RCC 7860 (cell line): ENCODE data around the gene HOXC11.
A peak's percentile ranks its signal among the peaks of the same experiment; 100 is the strongest.

Experiments
- DNase-seq: peaks from one replicate; pipeline ENCODE4 v3.0.0-alpha.2; 2015; ENCODE audit warnings: low spot score
- FAIRE-seq: peaks from 2 replicates; lab custom pipeline; 2012; peaks lifted over from hg19 to GRCh38; lab: Jason Lieb, UNC

Gene HOXC11

DNA sequence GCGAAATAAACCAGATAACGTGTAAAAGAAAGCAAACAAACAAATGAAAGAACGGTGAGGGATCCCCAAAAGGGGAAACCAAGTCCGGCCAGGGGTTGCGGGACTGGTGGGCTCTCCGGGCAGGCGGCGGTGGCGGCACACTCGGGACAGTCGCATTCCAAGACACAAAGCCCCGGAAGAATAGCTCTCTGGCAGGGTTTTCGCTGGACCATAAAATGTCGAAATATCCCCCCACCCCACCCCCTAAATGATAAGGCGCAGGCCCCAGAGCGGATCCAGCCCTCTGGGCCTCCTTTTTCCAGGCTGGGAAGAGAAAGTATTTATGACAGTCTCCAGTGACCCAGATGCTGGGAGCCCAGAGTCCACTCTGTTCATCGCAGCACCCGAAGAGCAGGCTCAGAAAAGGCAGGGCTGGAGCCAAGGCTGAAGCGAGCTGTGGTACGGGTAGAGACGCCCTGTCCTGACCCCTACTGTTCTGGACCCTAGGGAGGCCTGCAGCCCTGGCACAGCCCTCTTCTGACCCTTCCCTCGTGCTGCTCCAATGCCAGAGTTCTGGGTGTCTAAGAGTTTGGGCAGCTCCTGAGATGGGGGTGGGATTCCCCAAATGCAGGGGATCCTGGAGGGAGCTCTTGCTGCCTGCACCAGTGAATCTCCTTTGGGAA is 33.8 kb downstream of the HOXC11 start:
- no peak for FAIRE-seq
- DNase-seq = no peak

DNA sequence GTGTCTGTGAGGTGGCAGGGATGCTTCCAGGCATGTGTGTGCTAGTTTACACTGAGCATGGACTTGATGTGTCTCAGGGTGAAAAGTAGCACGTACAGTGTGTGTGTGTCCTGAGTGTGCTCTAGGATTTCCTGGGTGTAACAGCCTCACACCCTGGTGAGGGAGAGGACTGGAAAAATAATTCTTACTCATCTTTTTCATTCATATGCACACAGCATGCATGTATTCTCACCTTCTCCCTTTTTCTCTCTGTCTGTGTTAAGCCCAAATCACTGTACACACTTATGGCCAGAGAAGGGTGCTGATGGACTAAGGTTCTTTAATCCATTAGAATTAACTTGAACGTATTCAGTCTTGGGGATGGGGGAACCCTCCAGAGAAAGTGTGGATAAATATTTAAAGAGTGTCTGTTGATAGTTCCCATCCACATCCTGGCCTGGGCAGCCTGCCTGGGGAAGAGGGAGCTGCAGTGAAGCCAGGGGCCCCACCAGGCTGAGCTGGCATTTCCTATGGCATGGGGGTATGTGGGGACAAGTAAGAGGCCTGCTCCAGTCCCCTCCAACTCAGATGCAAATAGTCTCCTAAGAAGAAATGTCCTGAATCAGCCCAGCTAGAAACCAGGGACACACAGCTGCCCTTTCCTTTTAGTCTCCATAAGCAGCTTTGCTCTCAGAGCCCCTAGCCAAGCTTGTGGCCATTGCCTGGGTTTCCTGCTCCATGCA is 34.8 kb downstream of the HOXC11 start:
- DNase-seq = no peak
- no peak for FAIRE-seq

DNA sequence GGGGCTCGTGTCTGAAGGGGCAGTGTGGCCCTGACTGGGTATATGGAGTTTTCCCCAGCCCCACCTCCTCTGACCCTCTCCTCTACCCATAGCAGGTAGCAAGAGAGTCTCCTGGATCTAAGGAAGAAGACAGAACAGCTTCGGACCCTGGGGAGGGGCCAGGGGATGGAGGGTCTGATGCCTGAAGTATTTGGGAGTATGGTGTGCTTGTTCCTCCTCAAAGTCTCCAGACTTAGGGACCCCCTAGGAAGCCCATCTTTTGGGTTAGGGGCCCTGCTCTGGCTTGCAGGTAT is 35.3 kb downstream of the HOXC11 start:
- DNase-seq (no peak), FAIRE-seq (no peak)

- DNase-seq (no peak), FAIRE-seq (no peak)
These were observed 36.5 kb downstream of the HOXC11 start for GRCh38 chr12:54009171-54010052.

DNA sequence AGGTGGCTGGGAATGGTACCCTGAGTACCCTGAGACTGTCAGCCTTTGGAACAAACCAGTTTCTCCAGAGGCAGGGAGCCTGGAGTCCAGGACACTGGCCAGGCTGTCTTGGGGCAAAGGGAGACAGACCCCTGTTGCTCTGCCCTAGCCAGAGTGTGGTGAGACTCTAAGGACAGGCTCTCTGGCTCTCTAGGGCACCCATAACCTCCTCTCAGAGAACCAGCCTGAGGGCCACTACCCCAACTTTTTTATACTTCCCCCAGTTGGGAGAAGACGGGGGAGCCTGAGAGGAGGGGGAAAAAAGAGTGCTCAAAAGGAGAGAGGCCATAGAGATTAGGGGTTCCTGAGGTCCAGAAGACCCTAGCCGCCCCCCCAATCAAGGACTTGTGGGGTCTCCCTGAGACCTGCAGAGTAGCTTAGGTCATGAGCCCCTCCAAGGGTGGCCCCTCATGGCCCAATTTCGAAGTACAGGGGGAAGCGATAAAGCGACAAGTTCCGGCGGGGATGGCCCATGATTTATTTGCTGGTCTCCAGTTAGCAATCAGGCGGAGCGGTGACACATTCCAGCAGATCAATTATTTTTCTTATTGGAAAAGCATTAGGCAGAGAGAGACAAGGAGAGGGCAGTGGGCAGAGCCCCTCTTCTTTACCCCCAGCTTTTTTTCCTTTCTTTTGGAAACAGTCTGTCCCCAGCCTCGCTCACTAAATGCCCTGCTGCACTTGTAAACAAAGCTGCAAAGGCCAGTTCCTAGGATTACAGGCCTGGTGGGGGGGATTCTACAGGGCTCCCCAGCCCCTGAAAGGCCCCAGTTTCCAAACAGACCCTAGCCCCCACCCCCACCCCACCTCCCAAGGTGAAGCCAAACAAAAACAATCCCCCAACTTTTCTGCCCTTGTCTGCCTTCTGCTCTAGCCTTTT is 37.4 kb downstream of the HOXC11 start:
- FAIRE-seq (no peak), DNase-seq (no peak)

DNA sequence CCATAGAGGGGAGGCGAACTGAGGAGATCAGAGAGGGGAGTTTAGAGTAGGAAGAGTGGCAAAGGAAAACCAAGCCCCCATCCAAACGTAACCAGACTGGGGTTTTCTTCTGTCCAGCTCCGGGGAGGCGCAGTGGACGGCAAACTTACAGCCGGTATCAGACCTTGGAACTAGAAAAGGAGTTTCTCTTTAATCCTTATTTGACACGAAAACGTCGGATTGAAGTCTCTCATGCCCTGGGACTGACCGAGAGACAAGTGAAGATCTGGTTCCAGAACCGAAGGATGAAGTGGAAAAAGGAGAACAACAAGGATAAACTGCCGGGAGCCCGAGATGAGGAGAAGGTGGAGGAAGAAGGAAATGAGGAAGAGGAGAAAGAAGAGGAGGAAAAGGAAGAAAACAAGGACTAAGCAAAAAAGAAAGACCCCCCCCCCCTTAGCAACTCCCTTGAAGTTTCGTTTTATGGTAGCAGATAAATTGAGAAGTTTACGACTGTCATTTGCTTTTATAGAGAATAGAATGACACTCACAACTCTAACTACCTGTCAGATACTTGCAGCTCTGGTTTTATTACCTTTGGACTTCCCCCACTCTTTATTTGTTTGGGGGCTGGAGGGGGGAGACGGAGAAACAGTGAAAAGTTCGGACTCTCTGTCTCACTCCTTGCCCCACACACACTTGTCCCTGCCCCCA is 38.2 kb downstream of the HOXC11 start:
- DNase-seq (no peak), FAIRE-seq (no peak)

- FAIRE-seq (no peak), DNase-seq (no peak)
These were observed 39.0 kb downstream of the HOXC11 start for GRCh38 chr12:54011665-54012532.

GRCh38 chr12:54012631-54013409 is 39.9 kb downstream of the HOXC11 start:
- FAIRE-seq (no peak), DNase-seq (no peak)

DNA sequence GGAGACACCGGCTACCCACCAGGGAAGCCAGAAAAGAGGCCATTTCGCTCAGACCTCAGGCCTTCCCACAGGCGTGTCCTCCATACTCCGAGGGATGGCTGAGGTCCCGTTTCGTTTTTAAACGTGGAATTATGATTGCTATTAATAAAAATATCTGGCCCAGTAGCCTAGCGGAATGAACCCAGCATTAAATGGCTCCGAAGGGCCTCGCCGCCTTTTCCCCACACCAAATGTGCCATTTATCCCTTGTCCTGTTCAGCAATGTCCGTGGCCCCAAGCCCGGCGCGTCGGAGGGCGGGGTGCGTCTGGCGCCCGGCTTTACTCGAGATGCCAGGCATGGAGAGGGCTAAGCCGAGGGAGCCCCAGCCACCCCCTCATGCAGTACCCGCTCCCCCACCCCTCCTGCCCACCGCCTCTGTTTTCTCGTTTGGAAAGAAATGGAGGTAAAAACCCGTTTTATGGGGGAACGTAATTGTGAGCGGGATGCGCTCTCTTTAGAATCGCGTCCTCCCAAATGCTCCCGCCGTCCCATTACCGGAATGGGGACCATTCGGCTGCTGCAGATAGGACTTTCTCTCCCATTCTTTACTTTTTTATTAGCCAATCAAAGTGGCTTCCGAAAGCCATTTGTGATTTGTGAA is 41.6 kb downstream of the HOXC11 start:
- FAIRE-seq = no peak
- no peak for DNase-seq

DNA sequence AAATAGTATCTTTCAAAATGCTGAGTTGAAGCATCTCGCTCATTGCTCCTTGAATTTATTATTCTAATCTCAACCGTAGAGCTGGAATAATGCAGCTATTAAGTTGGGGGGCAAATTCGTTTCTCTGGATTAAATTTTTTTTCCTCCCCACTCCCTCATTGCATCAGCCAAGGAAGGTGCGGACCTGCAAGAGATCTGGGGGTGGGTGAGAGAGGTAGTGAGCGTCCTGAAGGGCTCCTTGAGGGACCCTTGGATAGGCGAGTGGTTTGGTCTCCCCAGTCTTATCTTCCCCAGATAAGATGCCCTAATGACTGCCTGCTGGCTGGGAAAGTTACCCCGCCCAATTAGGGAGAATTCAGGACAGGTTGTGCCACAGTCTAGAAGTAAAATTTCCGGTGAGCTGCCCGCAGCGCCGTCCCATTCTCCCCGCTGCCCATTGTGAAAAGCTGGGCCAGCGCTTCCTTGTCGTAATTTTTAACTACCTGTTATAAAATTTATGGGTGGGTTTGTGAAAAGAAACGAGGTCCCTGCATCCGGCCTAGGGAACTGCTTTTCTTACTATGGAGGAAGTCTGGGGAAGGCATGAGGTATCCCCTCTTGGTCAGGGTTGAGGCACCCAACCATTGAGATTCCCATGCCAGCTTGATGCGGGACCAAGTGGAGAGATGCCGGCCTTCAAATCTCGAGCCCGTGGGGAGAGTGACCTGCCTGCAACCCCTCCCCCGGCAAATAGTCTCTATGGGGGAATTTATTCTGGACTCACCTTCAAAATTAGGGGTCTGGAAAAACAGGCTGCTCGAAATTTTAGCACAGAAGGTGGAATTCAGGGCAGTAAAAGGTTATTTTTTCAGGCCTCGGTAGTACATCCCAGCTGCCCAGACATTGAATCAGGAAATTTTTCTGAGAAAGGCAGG is 42.3 kb downstream of the HOXC11 start:
- no peak for DNase-seq
- FAIRE-seq = no peak

DNA sequence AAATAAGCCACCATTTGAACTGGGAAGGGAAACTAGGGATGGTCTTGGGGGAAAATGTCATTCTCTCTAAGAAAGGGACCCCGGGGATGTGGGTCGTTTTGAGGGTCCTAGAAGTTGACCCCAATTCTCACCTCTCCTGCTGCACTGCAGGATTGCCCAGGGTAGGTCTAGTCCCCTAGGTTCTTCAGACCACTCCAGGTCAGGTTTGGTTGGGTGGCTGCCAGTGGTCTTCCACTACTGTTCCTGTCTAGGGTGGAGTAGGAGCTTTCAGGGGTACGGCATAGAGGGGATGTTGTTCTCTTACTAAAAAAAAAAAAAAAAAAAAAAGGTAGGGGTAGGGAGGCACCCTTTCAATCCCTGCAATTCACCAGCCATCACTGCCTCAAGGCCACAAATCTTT is 43.1 kb downstream of the HOXC11 start:
- no peak for FAIRE-seq

DNA sequence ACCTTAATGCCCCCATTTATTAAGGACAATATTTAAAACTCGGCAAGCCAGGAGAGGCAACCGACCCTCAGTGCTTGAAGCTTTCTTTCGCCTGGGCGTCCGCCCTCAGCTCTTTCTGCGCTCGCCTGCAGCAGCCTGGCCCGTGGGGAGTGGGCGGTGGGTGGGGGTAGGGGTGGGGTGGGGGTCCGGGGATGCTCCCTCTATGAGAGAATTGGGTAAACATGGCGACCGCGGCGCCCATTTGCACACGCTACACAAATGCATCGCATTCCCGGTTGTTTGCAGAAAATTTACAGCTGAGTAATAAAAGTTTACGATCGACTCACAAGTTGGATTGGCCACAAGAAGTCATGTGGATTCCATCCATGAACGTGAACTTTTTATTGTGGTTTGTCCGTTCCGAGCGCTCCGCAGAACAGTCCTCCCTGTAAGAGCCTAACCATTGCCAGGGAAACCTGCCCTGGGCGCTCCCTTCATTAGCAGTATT is 43.6 kb downstream of the HOXC11 start:
- FAIRE-seq (peak; percentile 70), DNase-seq (peak; percentile 68)

More for the DNA sequence above, 43.1 kb downstream of the HOXC11 start:
- no peak for DNase-seq

DNA sequence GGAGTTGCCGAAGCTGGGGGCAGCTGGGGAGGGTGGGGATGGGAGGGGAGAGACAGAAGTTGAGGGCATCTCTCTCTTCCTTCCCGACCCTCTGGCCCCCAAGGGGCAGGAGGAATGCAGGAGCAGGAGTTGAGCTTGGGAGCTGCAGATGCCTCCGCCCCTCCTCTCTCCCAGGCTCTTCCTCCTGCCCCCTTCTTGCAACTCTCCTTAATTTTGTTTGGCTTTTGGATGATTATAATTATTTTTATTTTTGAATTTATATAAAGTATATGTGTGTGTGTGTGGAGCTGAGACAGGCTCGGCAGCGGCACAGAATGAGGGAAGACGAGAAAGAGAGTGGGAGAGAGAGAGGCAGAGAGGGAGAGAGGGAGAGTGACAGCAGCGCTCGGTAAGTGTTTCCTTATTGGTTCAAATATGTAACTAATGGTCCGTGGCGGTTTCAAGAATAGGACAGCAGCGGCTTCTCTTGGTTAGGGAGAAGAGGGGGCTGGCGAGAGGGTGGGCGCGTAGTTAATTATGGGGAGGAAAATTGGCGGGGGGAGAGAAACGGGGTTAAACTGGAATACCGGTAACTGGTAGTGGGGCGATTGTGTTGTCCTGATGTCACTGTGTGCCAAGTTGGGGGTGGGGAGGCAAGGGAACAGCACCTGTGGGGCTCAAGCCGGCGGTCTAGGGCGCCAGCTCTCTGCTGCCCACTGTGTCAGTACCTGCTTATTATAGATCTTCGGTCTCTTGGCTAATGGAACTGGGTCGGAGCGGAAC is 44.3 kb downstream of the HOXC11 start:
- DNase-seq = peak; percentile 50
- FAIRE-seq = no peak

GRCh38 chr12:54017878-54018467 is 45.0 kb downstream of the HOXC11 start:
- peak; percentile 16 for FAIRE-seq
- peak; percentile 84 for DNase-seq

GRCh38 chr12:54018468-54018984 is 45.6 kb downstream of the HOXC11 start:
- peak; percentile 37 for DNase-seq
- no peak for FAIRE-seq
